HG03457 (cell line): ENCODE data around the gene SCARB1.
"Not testable (repeated sequence)": the region's sequence is repeated elsewhere in the genome, so short reads cannot be mapped to it uniquely, and the experiment has no call there.

Experiments
- ATAC-seq: cut with Tn5 transposase; IDR thresholded peaks from one replicate; pipeline ENCODE4 v1.9.1; 2021; ENCODE audit warnings: moderate number of reproducible peaks; ENCODE audit not compliant: unreplicated experiment

Gene SCARB1, protein sequence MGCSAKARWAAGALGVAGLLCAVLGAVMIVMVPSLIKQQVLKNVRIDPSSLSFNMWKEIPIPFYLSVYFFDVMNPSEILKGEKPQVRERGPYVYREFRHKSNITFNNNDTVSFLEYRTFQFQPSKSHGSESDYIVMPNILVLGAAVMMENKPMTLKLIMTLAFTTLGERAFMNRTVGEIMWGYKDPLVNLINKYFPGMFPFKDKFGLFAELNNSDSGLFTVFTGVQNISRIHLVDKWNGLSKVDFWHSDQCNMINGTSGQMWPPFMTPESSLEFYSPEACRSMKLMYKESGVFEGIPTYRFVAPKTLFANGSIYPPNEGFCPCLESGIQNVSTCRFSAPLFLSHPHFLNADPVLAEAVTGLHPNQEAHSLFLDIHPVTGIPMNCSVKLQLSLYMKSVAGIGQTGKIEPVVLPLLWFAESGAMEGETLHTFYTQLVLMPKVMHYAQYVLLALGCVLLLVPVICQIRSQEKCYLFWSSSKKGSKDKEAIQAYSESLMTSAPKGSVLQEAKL

DNA sequence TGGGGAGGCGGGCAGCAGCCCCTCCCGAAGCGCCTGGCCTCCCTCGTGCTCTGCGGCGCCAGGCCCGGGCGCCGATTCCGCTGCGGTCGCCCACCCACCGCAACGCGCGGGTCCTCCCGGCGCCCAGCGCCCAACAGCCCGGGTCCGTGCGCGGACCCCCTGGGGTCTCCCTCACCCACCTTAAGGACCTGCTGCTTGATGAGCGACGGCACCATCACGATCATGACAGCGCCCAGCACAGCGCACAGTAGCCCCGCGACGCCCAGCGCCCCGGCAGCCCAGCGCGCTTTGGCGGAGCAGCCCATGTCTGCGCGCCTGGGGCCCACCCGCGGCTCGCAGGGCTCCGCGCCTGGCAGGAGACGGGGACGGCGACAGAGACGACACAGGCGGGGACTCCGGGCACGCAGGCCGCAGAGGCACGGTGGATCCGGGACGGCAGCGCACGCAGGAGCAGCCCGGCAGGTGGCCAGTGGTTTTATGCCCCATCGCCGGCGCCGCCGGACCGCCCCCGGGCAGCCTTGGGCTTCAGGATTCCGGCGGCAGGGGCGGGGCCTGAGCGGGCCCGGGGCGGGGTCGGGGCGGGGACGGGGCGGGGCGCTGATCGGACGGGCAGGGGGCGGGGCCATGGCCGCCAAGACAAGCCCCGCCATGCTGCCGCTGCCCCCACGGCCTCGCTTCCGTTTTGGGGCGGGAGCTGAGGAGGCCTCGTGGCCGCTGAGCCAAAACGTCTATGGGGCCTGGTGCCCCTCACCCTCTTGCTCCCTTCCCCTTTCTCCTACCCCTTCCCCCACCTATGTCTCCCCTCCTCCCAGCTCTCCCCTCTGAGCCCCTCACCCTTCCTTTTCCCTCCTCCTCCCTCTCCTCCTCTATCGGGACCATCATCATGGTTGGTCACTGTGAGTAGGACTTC is at the start of gene SCARB1:
TSS of gene SCARB1 (minus strand) at position 449 of the 910 bp plus-strand sequence. CDS start at position 305, 144 bp downstream.
- ATAC-seq = peak; percentile 68

DNA sequence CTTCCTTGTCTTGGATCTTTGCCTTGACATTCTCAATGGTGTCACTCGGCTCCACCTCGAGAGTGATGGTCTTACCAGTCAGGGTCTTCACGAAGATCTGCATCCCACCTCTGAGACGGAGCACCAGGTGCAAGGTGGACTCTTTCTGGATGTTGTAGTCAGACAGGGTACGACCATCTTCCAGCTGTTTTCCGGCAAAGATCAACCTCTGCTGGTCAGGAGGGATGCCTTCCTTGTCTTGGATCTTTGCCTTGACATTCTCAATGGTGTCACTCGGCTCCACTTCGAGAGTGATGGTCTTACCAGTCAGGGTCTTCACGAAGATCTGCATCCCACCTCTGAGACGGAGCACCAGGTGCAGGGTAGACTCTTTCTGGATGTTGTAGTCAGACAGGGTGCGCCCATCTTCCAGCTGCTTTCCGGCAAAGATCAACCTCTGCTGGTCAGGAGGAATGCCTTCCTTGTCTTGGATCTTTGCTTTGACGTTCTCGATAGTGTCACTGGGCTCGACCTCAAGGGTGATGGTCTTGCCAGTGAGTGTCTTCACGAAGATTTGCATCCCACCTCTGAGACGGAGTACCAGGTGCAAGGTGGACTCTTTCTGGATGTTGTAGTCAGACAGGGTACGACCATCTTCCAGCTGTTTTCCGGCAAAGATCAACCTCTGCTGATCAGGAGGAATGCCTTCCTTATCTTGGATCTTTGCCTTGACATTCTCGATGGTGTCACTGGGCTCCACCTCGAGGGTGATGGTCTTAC is 49.0 kb upstream of the SCARB1 start:
- ATAC-seq = not testable (repeated sequence)

DNA sequence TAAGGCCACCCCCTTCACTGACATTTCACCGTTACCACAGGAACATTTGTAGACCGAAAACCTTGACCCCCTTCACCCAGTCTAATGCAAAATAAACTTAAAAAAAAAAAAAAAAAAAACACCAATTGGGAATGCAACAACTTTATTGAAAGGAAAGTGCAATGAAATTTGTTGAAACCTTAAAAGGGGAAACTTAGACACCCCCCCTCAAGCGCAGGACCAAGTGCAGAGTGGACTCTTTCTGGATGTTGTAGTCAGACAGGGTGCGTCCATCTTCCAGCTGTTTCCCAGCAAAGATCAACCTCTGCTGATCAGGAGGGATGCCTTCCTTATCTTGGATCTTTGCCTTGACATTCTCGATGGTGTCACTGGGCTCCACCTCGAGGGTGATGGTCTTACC is 47.9 kb upstream of the SCARB1 start:
- not testable (repeated sequence) for ATAC-seq

DNA sequence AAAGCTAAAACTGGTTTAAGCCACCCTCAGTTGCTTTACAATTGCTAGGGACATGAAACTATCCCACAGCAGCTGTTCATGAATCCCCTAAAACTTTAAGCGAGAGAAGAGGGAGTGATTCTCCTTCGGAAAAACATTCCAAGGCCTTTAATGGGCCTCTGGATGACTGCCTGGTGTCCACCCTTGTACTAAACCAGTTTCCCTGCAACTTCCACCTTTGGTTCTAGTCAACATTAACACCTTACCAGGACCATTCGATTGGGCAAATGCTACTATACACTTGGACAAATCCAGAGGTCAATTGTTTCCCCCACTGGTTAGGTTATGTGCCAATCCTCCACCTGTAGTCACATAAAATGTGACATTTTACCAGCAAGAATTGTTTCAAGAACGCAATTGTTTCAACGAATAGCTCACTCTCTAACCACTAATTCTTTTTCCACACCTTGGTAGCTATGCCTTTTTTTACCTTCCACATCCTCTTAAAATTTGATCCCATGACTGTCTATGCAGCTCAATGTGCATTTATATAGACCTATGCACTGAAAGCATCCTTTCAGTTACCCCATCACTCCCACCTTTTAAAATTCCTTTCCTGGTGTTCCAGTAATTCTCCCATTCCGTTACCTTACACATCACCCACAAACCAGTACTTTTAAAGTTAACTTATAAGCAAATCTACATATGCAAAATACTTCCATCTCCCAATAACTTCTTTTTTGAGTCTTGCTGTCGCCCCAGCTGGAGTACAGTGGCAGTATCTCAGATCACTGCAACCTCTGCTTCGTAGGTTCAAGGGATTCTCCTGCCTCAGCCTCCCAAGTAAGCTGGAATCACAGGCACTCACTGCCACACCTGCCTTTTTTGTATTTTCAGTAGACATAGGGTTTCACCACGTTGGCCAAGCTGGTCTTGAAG is 47.2 kb upstream of the SCARB1 start:
- ATAC-seq = no peak

DNA sequence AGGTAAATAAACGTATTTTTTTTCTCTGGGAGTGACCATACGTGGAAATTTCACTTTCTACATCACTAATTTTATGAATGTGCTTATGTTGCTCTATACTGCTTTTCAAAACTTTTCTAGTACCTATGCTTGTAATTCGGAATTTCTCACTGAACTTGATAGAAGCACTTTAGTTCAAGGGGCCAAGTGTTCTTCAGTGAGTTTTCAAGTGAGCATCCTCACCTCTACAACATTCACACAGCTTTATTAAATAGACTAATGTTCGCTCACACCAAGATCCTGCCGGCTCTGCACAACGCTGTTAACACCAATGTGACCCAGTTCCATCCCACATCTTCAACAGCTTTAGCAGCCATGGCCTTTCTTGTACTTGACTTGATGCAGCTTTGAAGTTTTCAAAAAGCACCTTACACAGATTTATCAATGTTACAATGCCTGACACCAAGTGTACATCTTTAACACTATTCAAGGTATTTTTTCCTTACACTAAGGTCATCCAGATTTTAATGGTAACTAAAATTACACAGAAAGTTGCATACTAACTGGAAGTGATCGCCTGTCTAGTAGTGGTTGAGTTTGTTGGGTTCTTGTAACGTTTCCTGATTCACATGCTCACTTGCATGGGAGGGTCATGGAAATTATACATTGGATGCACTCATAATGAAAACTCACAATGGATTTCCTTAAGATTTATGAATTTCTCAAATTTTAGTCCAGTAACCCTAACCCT is 46.3 kb upstream of the SCARB1 start:
- no peak for ATAC-seq

DNA sequence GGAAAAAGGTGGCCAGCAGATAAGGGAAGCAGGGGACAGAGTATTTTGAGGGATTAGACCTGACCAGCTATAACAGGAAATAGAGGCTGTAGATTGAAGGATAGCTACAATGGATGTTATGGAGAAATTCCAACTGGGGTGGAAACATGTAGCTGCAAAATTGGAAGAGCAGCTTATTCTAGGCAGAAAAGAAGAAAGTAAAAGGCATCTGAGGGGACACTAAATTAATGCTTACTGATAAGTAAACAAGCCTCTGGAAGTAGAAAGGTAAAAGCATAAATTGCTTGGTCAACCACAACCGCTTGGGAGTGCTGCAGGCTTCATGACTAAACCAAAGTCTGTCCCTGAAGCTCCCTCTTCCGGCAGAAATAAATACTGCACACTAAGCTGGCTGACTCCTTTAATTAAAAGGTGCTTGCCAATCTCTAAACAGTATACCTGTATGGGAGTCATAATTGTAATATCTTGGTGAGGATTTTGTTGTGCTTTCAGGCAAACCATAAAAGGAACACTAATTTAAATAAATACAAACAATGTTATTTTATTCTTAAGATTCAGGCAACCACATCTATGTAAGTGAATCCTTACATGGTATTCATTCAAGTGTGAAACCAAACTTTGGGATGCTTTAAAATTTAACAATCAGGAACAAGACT is 43.1 kb upstream of the SCARB1 start:
- peak; percentile 67 for ATAC-seq

DNA sequence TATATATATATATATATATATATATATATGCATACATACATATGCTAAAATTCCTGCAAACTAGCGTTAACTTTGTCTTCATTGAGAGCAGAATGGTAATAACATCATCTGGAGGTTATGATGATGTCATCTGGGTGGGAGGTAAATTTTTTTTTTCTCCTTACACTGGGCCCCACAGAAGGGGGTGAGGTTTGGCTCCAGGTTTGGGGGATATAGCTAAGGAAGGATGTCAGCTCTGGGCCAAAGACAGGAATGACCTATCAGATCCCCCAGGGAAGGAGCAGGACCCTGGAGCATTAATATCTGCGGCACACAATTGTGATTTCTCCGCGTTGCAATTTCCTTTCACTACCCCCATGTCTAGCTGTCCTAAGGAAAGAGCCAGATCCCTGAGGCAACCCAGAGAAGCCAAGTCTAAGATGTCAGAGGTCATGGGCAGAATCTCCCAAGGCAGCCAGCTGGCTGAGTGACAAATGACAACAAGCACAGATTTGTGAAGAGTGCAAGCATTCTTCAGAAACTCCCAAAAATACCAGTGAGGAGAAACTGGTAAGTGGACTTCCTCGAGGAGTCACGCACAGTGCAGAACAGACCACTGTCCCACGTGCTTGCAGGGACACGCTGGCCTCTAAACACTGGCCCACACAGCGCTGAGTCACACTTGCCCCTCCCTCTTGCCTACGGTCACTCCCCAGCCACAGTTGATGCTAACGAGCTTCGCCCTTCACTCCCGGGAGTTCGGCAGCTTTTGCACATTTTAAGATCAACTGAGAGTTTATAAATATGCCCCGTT is 40.8 kb upstream of the SCARB1 start:
- ATAC-seq = no peak

DNA sequence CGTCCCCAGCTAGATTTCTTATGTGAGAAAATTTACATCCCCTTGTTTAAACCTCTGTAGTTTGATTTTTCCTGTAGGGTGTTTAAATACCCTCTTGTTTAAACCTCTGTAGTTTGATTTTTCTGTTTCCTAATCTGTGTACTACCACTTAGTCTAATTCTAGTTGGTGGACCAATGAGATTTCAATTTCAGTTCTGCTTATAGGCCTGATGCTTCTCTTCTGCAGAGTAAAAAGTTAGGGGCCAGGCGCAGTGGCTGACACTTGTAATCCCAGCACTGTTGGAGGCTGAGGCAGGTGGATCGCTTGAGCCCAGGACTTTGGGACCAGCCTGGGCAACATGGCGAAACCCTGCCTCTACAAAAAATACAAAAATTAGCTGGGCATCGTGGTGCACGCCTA is 39.3 kb upstream of the SCARB1 start:
- no peak for ATAC-seq

DNA sequence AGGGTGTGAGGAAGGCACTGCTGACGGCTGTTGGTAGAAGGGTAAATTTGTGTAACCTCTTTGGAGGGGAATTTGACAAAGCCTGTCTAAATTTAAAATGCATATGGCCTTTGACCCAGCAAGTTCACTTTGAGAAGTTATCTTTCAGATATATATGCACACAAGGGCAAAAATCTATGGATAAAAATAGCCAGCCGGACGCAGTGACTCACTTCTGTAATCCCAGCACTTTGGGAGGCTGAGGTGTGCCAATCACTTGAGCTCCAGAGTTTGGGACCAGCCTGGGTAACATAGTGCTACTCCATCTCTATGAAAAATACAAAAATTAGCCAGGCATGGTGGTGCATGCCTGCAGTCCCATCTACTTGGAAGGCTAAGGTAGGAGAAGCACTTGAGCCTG is 37.3 kb upstream of the SCARB1 start:
- ATAC-seq = no peak

DNA sequence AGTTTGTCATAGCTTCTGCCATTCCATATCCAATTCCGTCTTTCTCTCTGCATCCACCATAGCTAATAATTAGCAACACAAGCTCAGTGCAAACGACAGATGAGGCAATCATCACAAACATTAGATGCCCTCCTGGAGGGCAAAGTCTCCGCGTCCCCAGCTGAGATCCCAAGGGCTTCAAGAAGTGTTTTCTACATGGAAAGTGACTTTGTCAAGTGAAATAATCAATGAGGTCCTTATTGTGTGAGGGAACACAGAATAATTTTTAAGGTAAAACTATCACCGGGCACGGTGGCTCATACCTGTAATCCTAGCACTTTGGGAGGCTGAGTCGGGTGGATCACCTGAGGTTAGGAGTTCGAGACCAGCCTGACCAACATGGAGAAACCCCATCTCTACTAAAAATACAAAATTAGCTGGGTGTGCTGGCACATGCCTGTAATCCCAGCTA is 36.7 kb upstream of the SCARB1 start:
- ATAC-seq = not testable (repeated sequence)

DNA sequence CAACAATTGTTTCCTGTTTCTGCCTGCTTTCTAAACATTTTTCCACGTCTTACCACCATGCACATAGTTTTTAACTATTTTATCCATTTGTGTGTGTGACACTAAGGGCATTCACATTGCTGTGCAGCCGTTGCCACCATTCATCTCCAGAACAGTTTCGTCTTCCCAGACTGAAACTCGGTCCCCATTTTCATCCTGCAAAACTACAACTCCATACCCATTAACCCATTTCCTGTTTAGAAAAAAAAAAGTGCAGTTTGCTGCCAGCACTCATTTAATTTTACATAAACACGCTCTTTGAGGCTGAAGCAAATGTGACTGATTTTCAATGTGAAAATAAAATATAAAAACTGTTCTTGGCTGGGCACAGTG is 35.2 kb upstream of the SCARB1 start:
- ATAC-seq = no peak

DNA sequence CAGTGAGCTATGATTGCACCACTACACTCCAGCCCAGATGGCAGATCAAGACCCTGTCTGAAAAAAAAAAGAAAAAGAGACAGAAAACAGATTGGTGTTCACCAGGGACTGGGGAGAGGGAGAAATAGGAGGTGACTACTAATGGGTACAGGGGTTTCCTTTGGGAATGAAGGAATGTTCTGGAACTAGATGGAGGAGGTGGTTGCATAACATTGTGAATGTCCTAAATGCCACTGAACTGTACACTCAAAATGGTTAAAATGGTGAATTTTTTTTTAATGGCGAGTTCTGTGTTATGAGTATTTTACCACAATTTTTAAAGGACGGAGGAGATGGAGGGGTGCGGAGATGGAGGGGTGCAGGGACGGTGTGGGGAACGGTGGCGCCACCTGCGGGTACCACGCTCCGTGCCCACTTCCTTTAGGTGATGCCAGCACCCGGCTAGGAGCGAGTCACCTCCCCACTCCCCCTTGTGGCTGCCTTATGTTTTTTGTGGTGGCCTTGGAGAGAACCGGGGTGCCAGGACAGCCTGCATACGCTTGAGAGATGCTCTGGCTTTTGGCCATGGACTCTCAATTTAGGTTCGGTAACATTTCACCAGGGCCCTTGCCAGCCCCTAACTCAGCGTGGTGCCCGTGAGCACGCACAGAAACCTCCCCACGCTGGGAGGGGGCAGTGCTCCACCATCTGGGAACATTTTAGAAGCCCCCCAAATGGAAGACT is 34.7 kb upstream of the SCARB1 start:
- ATAC-seq = peak; percentile 37

DNA sequence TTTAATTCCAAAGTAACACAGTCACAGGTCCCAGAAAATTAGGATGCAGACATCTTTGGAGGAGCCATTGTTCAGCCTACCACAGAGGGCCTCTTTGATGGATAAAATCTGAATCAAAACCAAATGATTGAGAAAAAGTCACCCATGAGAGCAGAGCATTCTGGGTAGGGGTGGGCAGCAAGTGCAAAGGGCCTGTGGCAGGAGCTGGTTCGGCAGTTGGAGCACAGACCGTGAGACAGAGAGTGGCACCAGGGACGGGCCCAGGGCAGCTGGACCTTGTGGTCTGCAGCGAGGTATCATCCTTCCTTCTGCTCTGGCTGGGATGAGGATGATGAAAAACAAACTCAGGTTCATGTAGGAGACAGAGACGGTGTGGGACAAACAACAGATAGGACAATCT is 32.8 kb upstream of the SCARB1 start:
- no peak for ATAC-seq

DNA sequence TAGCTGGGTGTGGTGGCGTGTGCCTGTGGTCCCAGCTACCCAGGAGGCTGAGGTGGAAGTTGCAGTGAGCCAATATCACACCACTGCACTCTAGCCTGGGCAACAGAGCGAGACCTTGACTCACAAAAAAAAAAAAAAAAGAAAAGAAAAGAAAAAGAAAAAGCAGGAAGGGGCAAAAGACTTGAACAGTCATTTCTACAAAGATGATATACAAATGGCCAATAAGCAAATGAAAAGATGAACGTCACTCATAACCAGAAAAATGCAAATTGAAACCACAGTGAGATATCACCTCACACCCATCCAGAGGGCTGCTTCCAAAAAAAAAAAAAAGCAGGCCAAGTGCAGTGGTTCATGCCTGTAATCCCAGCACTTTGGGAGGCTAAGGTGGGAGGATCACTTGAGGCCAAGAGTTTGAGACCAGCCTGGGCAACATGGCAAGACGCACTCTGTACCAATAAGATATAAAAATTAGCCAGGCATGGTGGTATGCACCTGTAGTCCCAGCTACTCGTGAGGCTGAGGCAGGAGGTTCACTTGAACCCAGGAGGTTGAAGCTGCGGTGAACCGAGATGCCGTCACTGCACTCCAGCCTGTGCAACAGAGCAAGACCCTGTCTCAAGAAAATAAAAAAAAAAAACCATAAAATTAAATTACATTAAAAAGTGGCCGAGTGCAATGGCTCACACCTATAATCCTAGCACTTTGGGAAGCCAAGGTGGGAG is 30.3 kb upstream of the SCARB1 start:
- ATAC-seq = no peak

DNA sequence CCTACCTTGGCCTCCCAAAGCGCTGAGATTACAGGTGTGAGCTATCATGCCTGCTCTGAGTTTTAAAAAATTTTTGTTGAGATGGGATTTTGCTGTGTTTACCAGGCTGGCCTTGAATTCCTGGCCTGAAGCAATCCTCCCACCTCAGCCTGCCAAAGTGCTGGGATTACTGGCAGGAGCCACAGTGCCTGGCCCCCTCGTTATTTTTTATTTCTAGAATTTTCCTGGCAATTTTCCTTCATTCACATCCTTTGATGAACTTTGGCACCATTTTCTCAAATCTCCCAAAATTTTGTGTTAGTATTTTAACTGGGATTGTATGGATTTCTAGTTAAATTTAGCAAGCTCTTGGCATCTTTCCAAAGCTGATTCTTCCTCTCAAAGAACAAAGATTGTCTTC is 24.6 kb upstream of the SCARB1 start:
- no peak for ATAC-seq

DNA sequence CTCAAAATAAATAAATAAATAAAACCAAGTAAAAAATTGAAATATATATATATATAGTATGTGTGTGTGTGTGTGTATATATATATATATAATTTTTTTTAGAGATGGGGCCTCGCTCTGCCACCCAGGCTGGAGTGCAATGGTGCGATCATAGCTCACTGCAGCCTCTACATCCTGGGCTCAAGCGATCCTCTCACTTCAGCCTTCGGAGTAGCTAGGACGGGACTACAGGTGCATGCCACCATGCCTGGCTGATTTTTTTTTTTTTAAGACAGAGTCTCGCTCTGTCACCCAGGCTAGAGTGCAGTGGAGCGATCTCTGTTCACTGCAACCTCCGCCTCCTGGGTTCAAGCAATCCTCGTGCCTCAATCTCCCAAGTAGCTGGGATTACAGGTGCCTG is 24.1 kb upstream of the SCARB1 start:
- not testable (repeated sequence) for ATAC-seq
